Liver (tissue), 9 donors: ENCODE data around the gene MAGEB10. TPM values are rescaled to one million over a fixed set of nuclear protein-coding genes. Genes with fewer than 3 reads are reported as not detected.
"Not testable (repeated sequence)": the region's sequence is repeated elsewhere in the genome, so short reads cannot be mapped to it uniquely, and the experiment has no call there.

Source experiments
- DNase-seq: peaks from one replicate; pipeline ENCODE4 v3.0.0-alpha.2; 2017; ENCODE audit warnings: low spot score
- H3K27ac ChIP-seq, 2 donors: one replicate each; pipeline ENCODE4 v1.7.0; 2013; ENCODE audit warnings: inconsistent platforms in 2 of 2, low read length in 2 of 2, control low read depth in 1 of 2, low read depth in 1 of 2, mild to moderate bottlenecking in 1 of 2
- H3K27me3 ChIP-seq, 4 donors: one replicate each; pipeline versions ENCODE4 v1.6.1 to v1.7.0; 2013; ENCODE audit warnings: low read length in 3 of 4, inconsistent platforms in 1 of 4, mild to moderate bottlenecking in 1 of 4, moderate library complexity in 1 of 4; ENCODE audit not compliant: control insufficient read depth in 4 of 4, insufficient read depth in 4 of 4
- H3K36me3 ChIP-seq, 4 donors: one replicate each; pipeline versions ENCODE4 v1.6.1 to v1.7.0; 2013; ENCODE audit warnings: low read length in 3 of 4, mild to moderate bottlenecking in 3 of 4, low read depth in 1 of 4, moderate library complexity in 1 of 4; ENCODE audit not compliant: control insufficient read depth in 4 of 4, insufficient read depth in 3 of 4
- H3K4me1 ChIP-seq, 4 donors: one replicate each; pipeline versions ENCODE4 v1.6.1 to v1.7.0; 2013; ENCODE audit warnings: low read length in 3 of 4, mild to moderate bottlenecking in 3 of 4, moderate library complexity in 1 of 4; ENCODE audit not compliant: control insufficient read depth in 4 of 4, insufficient read depth in 4 of 4
- H3K4me3 ChIP-seq, 3 donors: one replicate each; pipeline versions ENCODE4 v1.6.1 to v1.7.0; 2013; ENCODE audit warnings: low read length in 3 of 3, control low read depth in 1 of 3, low read depth in 1 of 3, mild to moderate bottlenecking in 1 of 3
- H3K9ac ChIP-seq, 2 donors: one replicate each; pipeline ENCODE4 v1.7.0; 2013; ENCODE audit warnings: low read length in 2 of 2, mild to moderate bottlenecking in 2 of 2, moderate library complexity in 2 of 2, control low read depth in 1 of 2, low read depth in 1 of 2
- H3K9me3 ChIP-seq, 4 donors: one replicate each; pipeline versions ENCODE4 v1.6.1 to v1.7.0; 2013; ENCODE audit warnings: low read length in 3 of 4; ENCODE audit not compliant: control insufficient read depth in 4 of 4
- EGR1 ChIP-seq, 2 donors: IDR thresholded peaks; 2 replicates each; pipeline ENCODE4 v1.6.1; 2016 to 2018; ENCODE audit warnings: antibody characterized with exemption in 2 of 2, low read depth in 2 of 2
- FOXA1 ChIP-seq: IDR thresholded peaks from 2 replicates; pipeline ENCODE4 v1.6.1; 2016; ENCODE audit warnings: antibody characterized with exemption
- FOXA2 ChIP-seq: IDR thresholded peaks from 2 replicates; pipeline ENCODE4 v1.6.1; 2016; ENCODE audit warnings: antibody characterized with exemption
- GABPA ChIP-seq, 2 donors: IDR thresholded peaks in 1 of 2; conservative IDR thresholded peaks in 1 of 2; 2 replicates each; pipeline ENCODE4 v1.6.1; 2016; ENCODE audit warnings: antibody characterized with exemption in 2 of 2, mild to moderate bottlenecking in 1 of 2, moderate library complexity in 1 of 2
- HNF4A ChIP-seq, 2 donors: conservative IDR thresholded peaks; 2 replicates each; pipeline ENCODE4 v1.6.1; 2016; ENCODE audit warnings: antibody characterized with exemption in 2 of 2, mild to moderate bottlenecking in 2 of 2
- HNF4G ChIP-seq: IDR thresholded peaks from 2 replicates; pipeline ENCODE4 v1.6.1; 2016; ENCODE audit warnings: antibody characterized with exemption
- JUND ChIP-seq, 2 donors: IDR thresholded peaks; 2 replicates each; pipeline ENCODE4 v1.6.1; 2016; ENCODE audit warnings: antibody characterized with exemption in 2 of 2
- NR2F2 ChIP-seq: IDR thresholded peaks from 2 replicates; pipeline ENCODE4 v1.6.1; 2016; ENCODE audit warnings: antibody characterized with exemption
- RAD21 ChIP-seq, 2 donors: IDR thresholded peaks; 2 replicates each; pipeline ENCODE4 v1.6.1; 2016; ENCODE audit warnings: antibody characterized with exemption in 2 of 2, mild to moderate bottlenecking in 2 of 2
- RXRA ChIP-seq, 2 donors: IDR thresholded peaks; 2 replicates each; pipeline ENCODE4 v1.6.1; 2017 to 2018; ENCODE audit warnings: antibody characterized with exemption in 2 of 2, mild to moderate bottlenecking in 1 of 2
- SP1 ChIP-seq: IDR thresholded peaks from 2 replicates; pipeline ENCODE4 v1.6.1; 2018; ENCODE audit warnings: antibody characterized with exemption, mild to moderate bottlenecking
- TAF1 ChIP-seq: conservative IDR thresholded peaks from 2 replicates; pipeline ENCODE4 v1.6.1; 2016; ENCODE audit warnings: antibody characterized with exemption, mild to moderate bottlenecking
- YY1 ChIP-seq: IDR thresholded peaks from 2 replicates; pipeline ENCODE4 v1.6.1; 2016; ENCODE audit warnings: antibody characterized with exemption, mild to moderate bottlenecking
- ZBTB33 ChIP-seq: IDR thresholded peaks from 2 replicates; pipeline ENCODE4 v1.6.1; 2016; ENCODE audit warnings: antibody characterized with exemption
- WGBS: extraction: QIAGEN DNeasy Blood & Tissue Kit; methylation state at CpG from one replicate; pipeline ENCODE4 v1.1.7; 2013; 5-methylcytosine and 5-hydroxymethylcytosine counted together
- polyA plus RNA-seq, 2 donors: library from polyadenylated mRNA; stranded (reverse) in 1 of 2; unstranded in 1 of 2; fragments of 200-250 nt in 1 of 2; fragments of >200 nt in 1 of 2; fragmentation: Nextera tagmentation in 1 of 2; extraction: Ambion mirVana in 1 of 2; gene quantifications; one replicate each; pipeline versions ENCODE4 v1.2.1 to v1.2.3, GENCODE V29; 2013 to 2015
- total RNA-seq, 2 donors: library from RNA; depleted of rRNA; stranded (reverse); fragments of >200 nt; gene quantifications; one replicate each; pipeline ENCODE4 v1.2.3, GENCODE V29; 2014
- TF ChIP-seq, protein P1 (sequence below): IDR thresholded peaks from 2 replicates; pipeline ENCODE4 v1.6.1; 2016; ENCODE audit warnings: antibody characterized with exemption
- TF ChIP-seq, protein P2 (sequence below): IDR thresholded peaks from 2 replicates; pipeline ENCODE4 v1.6.1; 2016; ENCODE audit warnings: antibody characterized with exemption, mild to moderate bottlenecking
- donor health status: healthy.
- donor health status: healthy.
- donor health status: healthy.
- donor health status: healthy.
- donor health status: healthy.

Gene MAGEB10
- total and polyA plus RNA-seq, 4 donors = not detected

DNA sequence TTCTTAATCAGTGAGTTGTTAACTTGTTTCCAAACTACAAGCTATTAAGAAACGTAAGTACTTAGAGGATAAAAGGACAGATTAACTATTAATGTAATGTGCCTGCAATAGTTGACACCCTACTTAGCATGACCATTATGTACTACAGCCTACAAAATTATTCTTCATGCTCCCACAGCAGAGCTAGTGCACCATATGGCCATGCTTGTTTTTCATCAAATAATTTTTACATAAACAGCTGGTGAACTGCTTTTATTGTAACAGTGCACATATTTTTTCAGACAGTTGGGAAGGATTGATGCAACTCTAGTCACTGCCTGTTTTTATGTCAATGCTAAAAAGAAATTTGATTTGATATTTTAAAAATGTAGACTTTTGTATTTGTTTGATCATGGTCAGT lies 10.2 kb upstream of the MAGEB10 start (continued):
- TF ChIP-seq JUND (IDR thresholded peaks at IDR 0.05) (no peak), TAF1 (no peak), NR2F2 (no peak), HNF4A (conservative IDR thresholded peaks at IDR 0.05) (no peak)
- TF ChIP-seq, protein P1, sequence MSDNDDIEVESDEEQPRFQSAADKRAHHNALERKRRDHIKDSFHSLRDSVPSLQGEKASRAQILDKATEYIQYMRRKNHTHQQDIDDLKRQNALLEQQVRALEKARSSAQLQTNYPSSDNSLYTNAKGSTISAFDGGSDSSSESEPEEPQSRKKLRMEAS = no peak

DNA sequence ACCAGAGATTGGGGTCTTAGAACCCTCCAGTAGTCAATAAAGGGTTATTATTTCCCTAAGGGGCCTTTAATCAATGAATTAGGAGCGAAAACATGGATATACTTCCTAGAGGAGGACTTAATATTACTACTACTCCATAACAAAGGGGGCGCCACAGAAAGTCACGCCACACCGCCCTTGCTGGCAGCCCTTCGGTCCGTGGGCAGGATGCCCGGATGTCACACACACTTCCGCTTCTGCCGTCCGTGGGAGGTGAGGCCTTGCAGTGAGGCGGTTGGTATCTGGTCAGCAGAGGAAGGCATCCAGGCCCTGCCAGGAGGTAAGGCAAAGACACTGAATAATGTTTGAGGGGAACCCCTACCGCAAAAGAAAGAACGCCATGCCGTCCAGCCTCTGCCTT lies 436 bp downstream of the MAGEB10 start:
- no peak for TF ChIP-seq FOXA2
- no peak for TF ChIP-seq ZBTB33
- TF ChIP-seq NR2F2 = no peak
- TF ChIP-seq EGR1 (IDR thresholded peaks at IDR 0.05; ENCODE audit: low read depth in 2 of 2) = no peak
- no peak for TF ChIP-seq RXRA (IDR thresholded peaks at IDR 0.05)
- no peak overlapping the region for H3K4me3 ChIP-seq
- H3K4me1 ChIP-seq = no peaks in the 10 kb centered on the region
- H3K9ac ChIP-seq = no peak overlapping the region
- no peak for DNase-seq
- H3K36me3 ChIP-seq = no peaks in the 10 kb centered on the region
- no peak overlapping the region for H3K27ac ChIP-seq
- 94% methylated on average over 14 of the region's 14 CpGs for WGBS
- H3K9me3 ChIP-seq = peaks cover 0 to 3% (median 1%) of the 10 kb centered on the region in 4 donors
- H3K27me3 ChIP-seq = no peaks in the 10 kb centered on the region

GRCh38 chrX:27808991-27809859 lies 1.4 kb downstream of the MAGEB10 start:
- H3K9ac ChIP-seq, H3K27me3 ChIP-seq, H3K4me3 ChIP-seq, H3K9me3 ChIP-seq, DNase-seq, H3K4me1 ChIP-seq, H3K27ac ChIP-seq, H3K36me3 ChIP-seq: not testable (repeated sequence)
- 97% methylated on average over 27 of the region's 50 CpGs for WGBS

GRCh38 chrX:27815209-27815608 lies 7.4 kb downstream of the MAGEB10 start:
- no peaks in the 10 kb centered on the region for H3K27me3 ChIP-seq
- no peak overlapping the region for H3K9ac ChIP-seq
- no peak for DNase-seq
- no peaks in the 10 kb centered on the region for H3K36me3 ChIP-seq
- H3K4me1 ChIP-seq = no peaks in the 10 kb centered on the region
- H3K4me3 ChIP-seq = no peak overlapping the region
- no peak overlapping the region for H3K27ac ChIP-seq
- H3K9me3 ChIP-seq = peaks cover 0 to 2% (median 0%) of the 10 kb centered on the region in 4 donors
- TF ChIP-seq HNF4A (conservative IDR thresholded peaks at IDR 0.05) (no peak), TAF1 (no peak), ZBTB33 (no peak), GABPA (IDR thresholded peaks at IDR 0.05 in 1 of 2, conservative IDR thresholded peaks at IDR 0.05 in 1 of 2) (no peak), HNF4G (no peak), SP1 (no peak), FOXA2 (no peak), JUND (IDR thresholded peaks at IDR 0.05) (no peak), FOXA1 (no peak), YY1 (no peak), EGR1 (IDR thresholded peaks at IDR 0.05; ENCODE audit: low read depth in 2 of 2) (no peak), RAD21 (IDR thresholded peaks at IDR 0.05) (no peak), NR2F2 (no peak)
- TF ChIP-seq, protein P1 = no peak
- TF ChIP-seq, protein P2, sequence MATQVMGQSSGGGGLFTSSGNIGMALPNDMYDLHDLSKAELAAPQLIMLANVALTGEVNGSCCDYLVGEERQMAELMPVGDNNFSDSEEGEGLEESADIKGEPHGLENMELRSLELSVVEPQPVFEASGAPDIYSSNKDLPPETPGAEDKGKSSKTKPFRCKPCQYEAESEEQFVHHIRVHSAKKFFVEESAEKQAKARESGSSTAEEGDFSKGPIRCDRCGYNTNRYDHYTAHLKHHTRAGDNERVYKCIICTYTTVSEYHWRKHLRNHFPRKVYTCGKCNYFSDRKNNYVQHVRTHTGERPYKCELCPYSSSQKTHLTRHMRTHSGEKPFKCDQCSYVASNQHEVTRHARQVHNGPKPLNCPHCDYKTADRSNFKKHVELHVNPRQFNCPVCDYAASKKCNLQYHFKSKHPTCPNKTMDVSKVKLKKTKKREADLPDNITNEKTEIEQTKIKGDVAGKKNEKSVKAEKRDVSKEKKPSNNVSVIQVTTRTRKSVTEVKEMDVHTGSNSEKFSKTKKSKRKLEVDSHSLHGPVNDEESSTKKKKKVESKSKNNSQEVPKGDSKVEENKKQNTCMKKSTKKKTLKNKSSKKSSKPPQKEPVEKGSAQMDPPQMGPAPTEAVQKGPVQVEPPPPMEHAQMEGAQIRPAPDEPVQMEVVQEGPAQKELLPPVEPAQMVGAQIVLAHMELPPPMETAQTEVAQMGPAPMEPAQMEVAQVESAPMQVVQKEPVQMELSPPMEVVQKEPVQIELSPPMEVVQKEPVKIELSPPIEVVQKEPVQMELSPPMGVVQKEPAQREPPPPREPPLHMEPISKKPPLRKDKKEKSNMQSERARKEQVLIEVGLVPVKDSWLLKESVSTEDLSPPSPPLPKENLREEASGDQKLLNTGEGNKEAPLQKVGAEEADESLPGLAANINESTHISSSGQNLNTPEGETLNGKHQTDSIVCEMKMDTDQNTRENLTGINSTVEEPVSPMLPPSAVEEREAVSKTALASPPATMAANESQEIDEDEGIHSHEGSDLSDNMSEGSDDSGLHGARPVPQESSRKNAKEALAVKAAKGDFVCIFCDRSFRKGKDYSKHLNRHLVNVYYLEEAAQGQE = no peak
